Measurements from ENCODE around the gene SH3TC1.

SH3TC1 gene

DNA sequence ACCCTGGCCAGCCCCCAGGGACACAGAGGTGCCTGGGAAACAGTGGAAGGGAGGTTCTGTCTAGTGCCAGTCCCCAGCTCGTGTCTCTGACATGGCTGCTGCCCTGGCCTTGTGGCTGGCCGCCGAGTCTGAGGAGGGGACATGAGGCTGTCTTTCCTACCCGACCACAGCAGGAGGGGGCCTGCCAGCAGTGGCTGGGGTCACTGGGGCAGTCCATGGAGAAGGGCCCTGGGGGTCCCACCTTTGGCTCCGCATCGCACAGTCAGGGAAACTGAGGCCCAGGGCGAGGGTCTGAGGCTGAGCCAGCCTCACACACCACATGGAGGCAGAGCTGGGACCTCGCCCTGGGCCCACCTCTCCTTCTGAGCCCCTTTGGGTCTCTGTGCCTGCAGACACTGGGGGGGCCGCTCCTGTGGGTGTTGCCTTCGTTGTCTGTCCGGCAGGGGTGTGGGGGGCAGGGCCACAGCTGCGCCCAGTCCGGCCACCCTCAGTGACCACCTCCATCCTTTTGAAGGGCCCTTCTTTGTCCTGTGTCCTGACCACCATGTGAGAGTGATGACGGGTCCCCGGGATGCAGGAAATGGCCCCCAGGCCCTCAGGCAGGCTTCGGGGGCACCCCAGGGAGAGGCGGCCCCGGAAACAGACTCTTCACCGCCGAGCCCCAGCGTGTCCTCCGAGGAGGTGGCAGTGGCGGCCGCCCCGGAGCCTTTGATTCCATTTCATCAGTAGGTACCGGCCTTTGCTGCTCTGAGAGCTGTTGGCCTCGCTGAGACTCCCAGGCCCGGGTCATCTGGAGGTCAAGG is 17.6 kb downstream of the SH3TC1 start:
- H3K4me3 ChIP-seq (ENCODE audit: low read length), result no peak overlapping the region
- no peaks in the 10 kb centered on the region for H3K9me2 ChIP-seq (replicated peaks; ENCODE audit: control insufficient read depth, low read length)
- no peaks in the 10 kb centered on the region for H4K20me1 ChIP-seq (ENCODE audit: control insufficient read depth, insufficient read depth, low read depth, low read length)
- no peaks in the 10 kb centered on the region for H3K9me3 ChIP-seq (ENCODE audit: control insufficient read depth, insufficient read depth, low read length)
- H3F3A ChIP-seq (ENCODE audit: control insufficient read depth, insufficient read depth), result peaks cover 4% of the 10 kb centered on the region; the same call in 1 of the 2 replicates
- peaks cover 3% of the 10 kb centered on the region; the same call in 1 of the 2 replicates for H3K4me1 ChIP-seq (ENCODE audit: control insufficient read depth, low read length)
- no peak overlapping the region for H3K4me2 ChIP-seq (ENCODE audit: low read length)
- H3K36me3 ChIP-seq (ENCODE audit: control insufficient read depth, low read length), result peaks cover 69% of the 10 kb centered on the region
- no peaks in the 10 kb centered on the region for H3K27me3 ChIP-seq (ENCODE audit: control insufficient read depth, low read length)
- TF ChIP-seq, protein P1, sequence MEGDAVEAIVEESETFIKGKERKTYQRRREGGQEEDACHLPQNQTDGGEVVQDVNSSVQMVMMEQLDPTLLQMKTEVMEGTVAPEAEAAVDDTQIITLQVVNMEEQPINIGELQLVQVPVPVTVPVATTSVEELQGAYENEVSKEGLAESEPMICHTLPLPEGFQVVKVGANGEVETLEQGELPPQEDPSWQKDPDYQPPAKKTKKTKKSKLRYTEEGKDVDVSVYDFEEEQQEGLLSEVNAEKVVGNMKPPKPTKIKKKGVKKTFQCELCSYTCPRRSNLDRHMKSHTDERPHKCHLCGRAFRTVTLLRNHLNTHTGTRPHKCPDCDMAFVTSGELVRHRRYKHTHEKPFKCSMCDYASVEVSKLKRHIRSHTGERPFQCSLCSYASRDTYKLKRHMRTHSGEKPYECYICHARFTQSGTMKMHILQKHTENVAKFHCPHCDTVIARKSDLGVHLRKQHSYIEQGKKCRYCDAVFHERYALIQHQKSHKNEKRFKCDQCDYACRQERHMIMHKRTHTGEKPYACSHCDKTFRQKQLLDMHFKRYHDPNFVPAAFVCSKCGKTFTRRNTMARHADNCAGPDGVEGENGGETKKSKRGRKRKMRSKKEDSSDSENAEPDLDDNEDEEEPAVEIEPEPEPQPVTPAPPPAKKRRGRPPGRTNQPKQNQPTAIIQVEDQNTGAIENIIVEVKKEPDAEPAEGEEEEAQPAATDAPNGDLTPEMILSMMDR (IDR thresholded peaks at IDR 0.05; ENCODE audit: low read depth, low read length, poor library complexity, severe bottlenecking), result no peak
- no peak for TF ChIP-seq EZH2phosphoT487 (IDR thresholded peaks at IDR 0.05; ENCODE audit: borderline replicate concordance, low read length)
- no peaks in the 10 kb centered on the region for H3K79me2 ChIP-seq (ENCODE audit: control insufficient read depth, low read length)
- H3K27ac ChIP-seq (ENCODE audit: low read depth, low read length), result no peak overlapping the region

DNA sequence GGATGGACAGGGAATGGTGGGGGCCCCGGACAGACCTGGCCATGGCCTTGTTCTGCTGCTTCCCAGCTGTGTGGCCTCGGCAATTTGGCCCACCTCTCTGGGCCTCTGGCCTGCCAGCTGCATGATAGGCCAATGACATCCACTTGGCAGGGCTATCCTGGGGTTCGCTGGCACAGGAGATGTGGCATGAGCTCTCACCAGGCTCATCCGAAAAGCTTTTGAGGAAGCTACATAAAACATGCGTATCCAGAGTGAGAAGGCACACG is 18.1 kb downstream of the SH3TC1 start:
- H3K36me3 ChIP-seq (ENCODE audit: control insufficient read depth, low read length), result peaks cover 74% of the 10 kb centered on the region
- peaks cover 4% of the 10 kb centered on the region; the same call in 1 of the 2 replicates for H3F3A ChIP-seq (ENCODE audit: control insufficient read depth, insufficient read depth)
- no peak overlapping the region for H3K4me2 ChIP-seq (ENCODE audit: low read length)
- no peaks in the 10 kb centered on the region for H3K9me3 ChIP-seq (ENCODE audit: control insufficient read depth, insufficient read depth, low read length)
- H3K27me3 ChIP-seq (ENCODE audit: control insufficient read depth, low read length), result no peaks in the 10 kb centered on the region
- peaks cover 3% of the 10 kb centered on the region; the same call in 1 of the 2 replicates for H3K4me1 ChIP-seq (ENCODE audit: control insufficient read depth, low read length)
- no peaks in the 10 kb centered on the region for H3K79me2 ChIP-seq (ENCODE audit: control insufficient read depth, low read length)
- no peak for TF ChIP-seq EZH2phosphoT487 (IDR thresholded peaks at IDR 0.05; ENCODE audit: borderline replicate concordance, low read length)
- TF ChIP-seq, protein P1 (IDR thresholded peaks at IDR 0.05; ENCODE audit: low read depth, low read length, poor library complexity, severe bottlenecking), result no peak
- H3K4me3 ChIP-seq (ENCODE audit: low read length), result no peak overlapping the region
- no peaks in the 10 kb centered on the region for H3K9me2 ChIP-seq (replicated peaks; ENCODE audit: control insufficient read depth, low read length)
- H3K27ac ChIP-seq (ENCODE audit: low read depth, low read length), result no peak overlapping the region
- no peaks in the 10 kb centered on the region for H4K20me1 ChIP-seq (ENCODE audit: control insufficient read depth, insufficient read depth, low read depth, low read length)

DNA sequence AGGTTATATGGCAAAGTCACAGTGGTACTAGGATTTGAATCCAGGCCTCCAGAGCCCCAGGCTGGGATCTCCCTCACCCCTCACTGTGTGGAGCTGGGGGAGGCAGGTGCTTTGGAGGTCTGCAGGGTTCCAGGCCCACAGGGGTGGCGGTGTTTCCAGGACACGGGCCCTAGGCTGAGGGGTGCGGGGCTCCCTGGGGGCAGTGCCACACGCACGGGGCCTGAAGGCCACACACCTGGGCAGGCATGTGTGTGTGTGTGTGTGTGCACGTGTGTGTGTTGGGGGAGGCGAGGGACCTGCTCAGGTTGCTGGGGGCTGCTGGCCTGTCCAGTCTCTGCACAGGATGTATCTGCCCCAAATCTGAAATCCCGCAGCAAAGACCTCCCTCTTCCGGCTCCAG is 18.8 kb downstream of the SH3TC1 start:
- Histone ChIP-seq H3K27me3 (ENCODE audit: control insufficient read depth, low read length) (no peaks in the 10 kb centered on the region), H3K4me1 (ENCODE audit: control insufficient read depth, low read length) (peaks cover 3% of the 10 kb centered on the region; the same call in 1 of the 2 replicates), H3K36me3 (ENCODE audit: control insufficient read depth, low read length) (peaks cover 75% of the 10 kb centered on the region), H3K79me2 (ENCODE audit: control insufficient read depth, low read length) (no peaks in the 10 kb centered on the region), H3K4me3 (ENCODE audit: low read length) (no peak overlapping the region), H3F3A (ENCODE audit: control insufficient read depth, insufficient read depth) (peaks cover 4% of the 10 kb centered on the region; the same call in 1 of the 2 replicates), H3K9me2 (replicated peaks; ENCODE audit: control insufficient read depth, low read length) (no peaks in the 10 kb centered on the region), H4K20me1 (ENCODE audit: control insufficient read depth, insufficient read depth, low read depth, low read length) (no peaks in the 10 kb centered on the region), H3K9me3 (ENCODE audit: control insufficient read depth, insufficient read depth, low read length) (no peaks in the 10 kb centered on the region), H3K4me2 (ENCODE audit: low read length) (no peak overlapping the region), H3K27ac (ENCODE audit: low read depth, low read length) (no peak overlapping the region)
- TF ChIP-seq EZH2phosphoT487 (IDR thresholded peaks at IDR 0.05; ENCODE audit: borderline replicate concordance, low read length), result no peak
- TF ChIP-seq, protein P1 (IDR thresholded peaks at IDR 0.05; ENCODE audit: low read depth, low read length, poor library complexity, severe bottlenecking), result no peak
